Neural cell (in vitro differentiated cells): ENCODE data around the gene TMCC2. TPM values are rescaled to one million over a fixed set of nuclear protein-coding genes. Genes with fewer than 3 reads are reported as not detected.
"Not testable (repeated sequence)": the region's sequence is repeated elsewhere in the genome, so short reads cannot be mapped to it uniquely, and the experiment has no call there.

Experiments
- H2AFZ ChIP-seq: fragments of 200-600, 300-800 bp; sonication (generic), shearing (Covaris generic); 2 replicates; pipeline ENCODE4 v1.6.0; 2014; ENCODE audit warnings: low read depth, mild to moderate bottlenecking, antibody characterized with exemption, low read length, moderate library complexity
- H3F3A ChIP-seq: fragments of 200-600 bp; shearing (Covaris generic); 2 replicates; pipeline ENCODE4 v1.6.1; 2016; ENCODE audit warnings: mild to moderate bottlenecking, moderate library complexity, mixed read lengths, antibody characterized with exemption, low read length; ENCODE audit not compliant: insufficient read depth, poor library complexity, severe bottlenecking
- H3K27ac ChIP-seq: fragments of 200-600, 300-800 bp; sonication (generic), shearing (Covaris generic); 2 replicates; pipeline ENCODE4 v1.5.1; 2014; ENCODE audit warnings: mild to moderate bottlenecking, low read length, moderate library complexity
- H3K27me3 ChIP-seq: fragments of 300-800, 200-600 bp; sonication (generic), shearing (Covaris generic); 2 replicates; pipeline ENCODE4 v1.6.0; 2014; ENCODE audit warnings: mild to moderate bottlenecking, low read depth, low read length, moderate library complexity; ENCODE audit not compliant: insufficient read depth
- H3K36me3 ChIP-seq: fragments of 300-800, 200-600 bp; sonication (generic), shearing (Covaris generic); 2 replicates; pipeline ENCODE4 v1.5.1; 2014; ENCODE audit warnings: mild to moderate bottlenecking, antibody characterized with exemption, low read length, moderate library complexity; ENCODE audit not compliant: insufficient read depth
- H3K4me2 ChIP-seq: fragments of 300-800, 200-600 bp; sonication (generic), shearing (Covaris generic); 2 replicates; pipeline ENCODE4 v1.6.0; 2014; ENCODE audit warnings: mild to moderate bottlenecking, low read length
- H3K4me3 ChIP-seq: fragments of 300-800, 200-600 bp; sonication (generic), shearing (Covaris generic); 2 replicates; pipeline ENCODE4 v1.5.1; 2014; ENCODE audit warnings: mild to moderate bottlenecking, low read length, moderate library complexity
- H3K79me2 ChIP-seq: fragments of 200-600 bp; shearing (Covaris generic); replicated peaks from 2 replicates; pipeline ENCODE4 v1.6.0; 2014; ENCODE audit warnings: mild to moderate bottlenecking, low read length, moderate library complexity; ENCODE audit not compliant: insufficient read depth
- H3K9ac ChIP-seq: fragments of 300-800, 200-600 bp; sonication (generic), shearing (Covaris generic); 2 replicates; pipeline ENCODE4 v1.6.1; 2016; ENCODE audit warnings: mild to moderate bottlenecking, low read length, mixed read lengths
- H3K9me2 ChIP-seq: fragments of 200-600 bp; shearing (Covaris generic); 2 replicates; pipeline ENCODE4 v1.6.1; 2016; ENCODE audit warnings: mild to moderate bottlenecking, low read length, mixed read lengths; ENCODE audit not compliant: insufficient read depth
- H3K9me3 ChIP-seq: fragments of 200-600, 300-800 bp; sonication (generic), shearing (Covaris generic); 2 replicates; pipeline ENCODE4 v1.6.1; 2016; ENCODE audit warnings: mild to moderate bottlenecking, mixed run types, low read length, moderate library complexity, mixed read lengths
- H4K20me1 ChIP-seq: fragments of 200-600 bp; shearing (Covaris generic); 2 replicates; pipeline ENCODE4 v1.6.1; 2016; ENCODE audit warnings: mild to moderate bottlenecking, mixed run types; ENCODE audit not compliant: insufficient read depth
- CTCF ChIP-seq: fragments of 450-650 bp; IDR thresholded peaks from 2 replicates; pipeline ENCODE4 v1.5.1; 2014; ENCODE audit warnings: antibody characterized with exemption, mild to moderate bottlenecking, moderate library complexity; ENCODE audit not compliant: poor library complexity, severe bottlenecking
- EP300 ChIP-seq: fragments of 450-650 bp; conservative IDR thresholded peaks from 2 replicates; pipeline ENCODE4 v1.6.1; 2014; ENCODE audit warnings: antibody characterized with exemption, mild to moderate bottlenecking, moderate library complexity; ENCODE audit not compliant: poor library complexity, severe bottlenecking
- EZH2 ChIP-seq: fragments of 200-600, 300-800 bp; shearing (Covaris generic), sonication (generic); IDR thresholded peaks from 2 replicates; pipeline ENCODE4 v1.6.1; 2014; ENCODE audit warnings: antibody characterized with exemption, low read length, borderline replicate concordance, mild to moderate bottlenecking; ENCODE audit not compliant: insufficient read depth, poor library complexity, severe bottlenecking
- MXI1 ChIP-seq: fragments of 450-650 bp; conservative IDR thresholded peaks from 2 replicates; pipeline ENCODE4 v1.6.1; 2014; ENCODE audit warnings: antibody characterized with exemption, mild to moderate bottlenecking; ENCODE audit not compliant: poor library complexity, severe bottlenecking
- POLR2AphosphoS5 ChIP-seq: IDR thresholded peaks from 2 replicates; pipeline ENCODE4 v1.6.1; 2012
- RAD21 ChIP-seq: fragments of 450-650 bp; conservative IDR thresholded peaks from 2 replicates; pipeline ENCODE4 v1.6.1; 2014; ENCODE audit warnings: antibody characterized with exemption, mild to moderate bottlenecking, moderate library complexity
- REST ChIP-seq: IDR thresholded peaks from 2 replicates; pipeline ENCODE4 v1.6.1; 2012; ENCODE audit warnings: borderline replicate concordance
- SMC3 ChIP-seq: fragments of 450-650 bp; conservative IDR thresholded peaks from 2 replicates; pipeline ENCODE4 v1.6.1; 2014; ENCODE audit warnings: antibody characterized with exemption, mild to moderate bottlenecking, moderate library complexity; ENCODE audit not compliant: poor library complexity
- TAF1 ChIP-seq: IDR thresholded peaks from 2 replicates; pipeline ENCODE4 v1.6.1; 2012; ENCODE audit warnings: low read depth
- polyA minus RNA-seq: library from RNA; depleted of rRNA, polyadenylated mRNA; stranded (reverse); fragments of >200 nt; gene quantifications from 2 replicates; pipeline ENCODE4 v1.2.3, GENCODE V29; 2014
- polyA plus RNA-seq: library from polyadenylated mRNA; depleted of rRNA; stranded (reverse); fragments of >200 nt; gene quantifications from 2 replicates; pipeline ENCODE4 v1.2.3, GENCODE V29; 2014

Gene TMCC2
- polyA plus RNA-seq (32.2 and 34.4 TPM in 2 replicates), polyA minus RNA-seq (55.5 and 61.8 TPM in 2 replicates)

GRCh38 chr1:205227584-205228013, at the start of gene TMCC2:
Gene TMCC2, plus strand, starts transcription at chr1:205227946. Its CDS starts 619 bp downstream, at chr1:205228565.
- Histone ChIP-seq H3F3A (no peaks in the 10 kb centered on the region), H3K9me3 (no peaks in the 10 kb centered on the region), H3K79me2 (peaks cover 3% of the 10 kb centered on the region), H3K9ac (peak within 1 kb of the TSS; percentile 72), H3K36me3 (no peaks in the 10 kb centered on the region), H3K4me3 (peak within 1 kb of the TSS; percentile 82), H2AFZ (peak within 1 kb of the TSS; percentile 80), H3K9me2 (no peaks in the 10 kb centered on the region), H3K4me2 (peak within 1 kb of the TSS; percentile 82), H4K20me1 (no peaks in the 10 kb centered on the region), H3K27ac (peak within 1 kb of the TSS; percentile 51), H3K27me3 (no peaks in the 10 kb centered on the region)
- TF ChIP-seq CTCF (no peak), SMC3 (no peak), MXI1 (peak; percentile 49), RAD21 (no peak), POLR2AphosphoS5 (peak; percentile 63), EZH2 (no peak), EP300 (no peak), REST (no peak)

DNA sequence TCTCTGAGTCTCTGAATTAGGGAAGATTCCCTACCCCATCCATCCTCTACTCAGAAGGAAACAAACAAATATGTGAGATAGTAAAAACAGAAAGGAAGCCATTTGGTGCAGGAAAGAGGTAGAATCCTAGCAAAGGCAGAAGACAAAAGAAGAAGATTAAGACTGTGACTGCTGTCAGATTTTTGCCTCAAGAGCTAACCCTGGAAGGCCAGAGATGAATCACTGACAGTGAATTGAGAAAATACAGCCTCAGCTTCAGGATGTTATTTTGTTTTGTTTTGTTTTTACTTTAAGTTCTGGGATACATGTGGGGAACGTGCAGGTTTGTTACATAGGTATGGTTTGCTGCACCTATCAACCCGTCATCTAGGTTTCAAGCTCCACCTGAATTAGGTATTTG, 47.9 kb upstream of the TMCC2 start:
- Histone ChIP-seq H3F3A (no peaks in the 10 kb centered on the region), H3K9me3 (no peaks in the 10 kb centered on the region), H3K27me3 (no peaks in the 10 kb centered on the region), H2AFZ (no peak overlapping the region), H4K20me1 (no peaks in the 10 kb centered on the region), H3K9me2 (no peaks in the 10 kb centered on the region), H3K36me3 (no peaks in the 10 kb centered on the region), H3K9ac (no peak overlapping the region), H3K79me2 (no peaks in the 10 kb centered on the region), H3K4me3 (no peak overlapping the region), H3K27ac (no peak overlapping the region), H3K4me2 (no peak overlapping the region)
- TF ChIP-seq TAF1 (no peak), MXI1 (no peak), SMC3 (no peak), POLR2AphosphoS5 (no peak), CTCF (no peak), EP300 (no peak), RAD21 (no peak)

- H3K79me2 ChIP-seq, H3K9me2 ChIP-seq, H3K4me3 ChIP-seq, H3F3A ChIP-seq, H3K27me3 ChIP-seq, H3K4me2 ChIP-seq, H2AFZ ChIP-seq, H3K36me3 ChIP-seq, H3K9me3 ChIP-seq, H3K9ac ChIP-seq, H3K27ac ChIP-seq, H4K20me1 ChIP-seq: not testable (repeated sequence)
Observed at GRCh38 chr1:205180331-205180730, 47.4 kb upstream of the TMCC2 start.
